Measurements from ENCODE around the gene WDR5B. TPM values are rescaled to one million over a fixed set of nuclear protein-coding genes. Genes with fewer than 3 reads are reported as not detected.
"Not testable (repeated sequence)": the region's sequence is repeated elsewhere in the genome, so short reads cannot be mapped to it uniquely, and the experiment has no call there.

Gene WDR5B
- 10 to 100 TPM in 1 of 4 donors, 1 to 10 TPM in 3; 7.8 to 11.7 (median 9.5) TPM for polyA plus RNA-seq (ENCODE audit: insufficient read length in 4 of 4)

DNA sequence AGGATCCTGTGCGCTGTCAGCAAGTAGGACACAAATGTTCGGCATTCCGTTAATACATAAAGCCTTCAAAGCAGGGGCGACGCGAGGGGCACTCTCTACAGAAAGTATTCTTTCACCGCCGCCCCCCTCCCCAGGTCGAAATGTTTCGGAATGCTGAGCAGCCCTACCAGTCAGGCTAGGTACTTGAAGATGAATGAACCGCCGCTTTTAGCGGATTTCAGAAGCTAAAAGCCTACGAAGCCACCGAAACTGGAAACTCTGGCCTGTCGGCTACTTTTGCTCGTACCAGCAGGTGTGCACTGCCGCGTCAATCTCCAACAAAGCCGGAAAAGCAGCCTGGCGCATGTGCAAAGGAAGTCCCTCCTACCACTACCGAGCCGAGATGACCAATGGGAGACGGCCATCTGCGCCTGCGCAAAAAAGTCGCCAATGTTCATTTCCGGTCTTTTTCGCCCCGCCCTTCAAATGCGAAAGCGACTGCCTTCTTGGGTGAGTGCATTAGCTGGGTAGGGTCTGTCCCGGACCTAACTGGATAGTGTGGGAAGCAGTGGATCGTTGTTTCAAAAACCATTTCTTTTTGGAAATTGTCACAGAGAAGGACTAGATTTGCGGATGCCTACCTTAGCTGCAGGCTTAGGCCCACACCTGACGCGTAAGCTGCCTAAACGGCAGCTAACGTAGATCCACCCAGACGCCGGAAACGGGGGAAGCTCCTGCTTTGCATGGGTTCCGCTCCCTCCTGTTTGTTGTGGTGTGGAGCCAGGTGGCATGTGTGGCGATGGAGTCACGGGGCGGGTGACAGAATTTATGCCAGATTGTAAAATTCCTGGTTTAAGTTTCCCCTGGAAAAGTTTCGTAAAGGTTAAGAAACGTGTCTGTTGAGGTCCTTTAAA is at the start of gene WDR5B:
TSS of gene WDR5B (minus strand) at position 301 of the 893 bp plus-strand sequence. CDS start 534 bp downstream, outside the sequence.
- peak; percentile 97 to 99 (median 98) for DNase-seq (ENCODE audit: low read depth in 4 of 4, low spot score in 3 of 4)

DNA sequence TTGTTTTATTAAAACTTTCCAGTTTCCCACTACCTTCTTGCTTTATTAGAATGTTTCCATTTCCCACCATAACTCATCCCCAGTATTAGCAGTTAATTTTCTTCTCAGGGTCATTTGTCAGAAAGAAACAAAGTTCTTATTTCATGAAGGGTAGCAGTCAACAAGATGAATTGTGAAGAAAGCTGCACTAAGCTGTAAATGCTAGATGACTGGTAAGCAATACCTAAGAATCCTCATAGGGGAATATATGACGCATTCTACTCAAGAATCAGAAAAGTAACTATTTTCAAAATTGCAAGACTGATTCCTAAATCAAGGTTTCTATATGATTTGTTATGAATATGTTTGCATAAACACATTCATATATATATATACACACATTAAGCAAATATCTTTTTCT is 48.8 kb upstream of the WDR5B start:
- DNase-seq (ENCODE audit: low read depth in 4 of 4, low spot score in 3 of 4) = no peak

DNA sequence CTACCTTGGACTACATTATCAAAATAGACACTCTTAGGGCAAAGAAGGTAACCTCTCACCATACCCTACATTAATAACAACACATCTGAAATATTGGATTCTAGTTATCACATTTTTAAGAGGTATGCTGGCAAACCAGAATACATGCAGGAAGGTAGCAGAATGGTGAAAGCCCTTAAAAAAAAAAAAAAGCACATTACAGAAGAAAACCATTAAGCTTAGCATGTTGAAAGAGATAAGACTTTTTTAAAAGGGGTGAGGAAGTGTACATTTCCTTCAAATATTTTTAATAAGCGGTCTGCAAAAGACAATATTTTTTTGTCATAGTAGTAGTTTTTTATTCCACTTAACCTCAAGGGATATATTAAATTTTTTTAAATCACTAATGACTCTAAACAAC is 46.5 kb upstream of the WDR5B start:
- DNase-seq (ENCODE audit: low read depth in 4 of 4, low spot score in 3 of 4) = no peak

DNA sequence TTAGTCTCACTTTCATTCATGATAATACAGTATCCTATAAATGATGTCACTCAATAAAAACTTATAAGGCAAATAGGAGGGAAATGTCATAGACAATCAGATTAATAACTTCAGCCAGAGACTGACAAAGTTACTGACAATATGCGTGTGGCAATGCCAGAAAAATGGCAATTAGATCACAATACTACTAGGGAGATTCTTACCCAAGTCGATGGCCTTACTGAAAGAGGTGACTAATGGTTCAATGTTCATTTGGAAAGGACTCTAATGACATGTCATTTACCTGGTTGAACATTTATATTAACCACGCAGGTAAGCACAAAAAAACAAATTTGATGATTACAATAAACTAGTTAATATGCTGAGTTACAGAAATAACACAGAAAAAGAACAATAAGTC is 45.9 kb upstream of the WDR5B start:
- no peak for DNase-seq (ENCODE audit: low read depth in 4 of 4, low spot score in 3 of 4)

DNA sequence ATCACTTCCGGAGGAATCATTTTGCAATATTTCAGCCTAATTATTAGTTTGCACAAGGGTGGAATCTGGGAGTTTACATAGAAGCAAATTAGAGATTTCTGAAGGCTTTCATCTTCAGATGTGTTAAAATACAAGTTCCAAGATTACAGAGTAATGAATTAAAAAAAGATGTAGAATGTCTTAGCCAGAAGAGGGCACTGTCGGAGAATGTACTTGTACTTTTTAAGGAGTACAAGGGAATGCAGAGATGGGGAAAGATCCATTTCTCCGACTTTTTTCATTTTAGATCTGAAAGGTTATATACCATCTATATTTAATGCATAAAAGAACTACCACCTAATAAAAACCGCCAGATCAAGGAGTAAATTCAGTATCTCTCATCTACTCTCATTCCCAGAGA is 43.1 kb upstream of the WDR5B start:
- peak in 2 of 4 donors; percentile 4 to 5 for DNase-seq (ENCODE audit: low read depth in 4 of 4, low spot score in 3 of 4)

DNA sequence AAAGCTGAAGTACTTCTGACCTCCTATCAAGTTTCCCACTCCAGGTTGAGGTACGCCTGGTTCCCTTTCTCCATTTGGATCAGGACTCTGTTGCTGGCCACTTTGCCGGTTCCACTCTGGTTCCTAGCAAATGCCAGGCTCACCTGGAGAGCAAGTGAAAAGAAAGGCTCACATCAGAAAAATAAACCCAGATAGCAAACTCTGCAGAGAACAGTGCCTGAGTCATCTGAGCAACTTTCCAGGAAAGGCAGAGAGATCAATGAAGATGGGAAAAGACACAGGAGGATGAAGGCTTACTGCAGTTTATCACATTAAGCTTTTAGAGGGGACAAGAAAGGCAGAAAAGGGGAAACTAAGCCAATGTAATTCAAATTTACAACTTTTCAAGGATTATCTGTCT is 41.8 kb upstream of the WDR5B start:
- no peak for DNase-seq (ENCODE audit: low read depth in 4 of 4, low spot score in 3 of 4)

DNA sequence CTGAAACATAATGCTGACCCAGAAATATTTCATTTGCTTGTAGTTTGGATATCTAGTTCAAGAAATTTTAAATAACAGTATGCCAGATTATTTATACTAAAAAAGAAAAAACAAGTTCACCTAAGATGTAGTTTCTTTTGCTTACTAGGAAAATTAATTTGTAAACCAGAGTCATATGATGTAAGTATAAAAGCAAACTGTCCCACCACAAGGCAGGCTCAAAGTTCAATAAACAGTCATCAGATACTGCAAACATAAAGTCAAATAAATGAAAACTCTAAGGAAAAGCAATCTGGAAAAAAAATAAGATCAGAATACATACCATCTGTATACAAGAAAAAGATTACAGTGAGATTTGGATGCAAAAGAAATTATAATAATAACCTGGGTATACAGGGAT is 40.2 kb upstream of the WDR5B start:
- DNase-seq (ENCODE audit: low read depth in 4 of 4, low spot score in 3 of 4) = no peak

DNA sequence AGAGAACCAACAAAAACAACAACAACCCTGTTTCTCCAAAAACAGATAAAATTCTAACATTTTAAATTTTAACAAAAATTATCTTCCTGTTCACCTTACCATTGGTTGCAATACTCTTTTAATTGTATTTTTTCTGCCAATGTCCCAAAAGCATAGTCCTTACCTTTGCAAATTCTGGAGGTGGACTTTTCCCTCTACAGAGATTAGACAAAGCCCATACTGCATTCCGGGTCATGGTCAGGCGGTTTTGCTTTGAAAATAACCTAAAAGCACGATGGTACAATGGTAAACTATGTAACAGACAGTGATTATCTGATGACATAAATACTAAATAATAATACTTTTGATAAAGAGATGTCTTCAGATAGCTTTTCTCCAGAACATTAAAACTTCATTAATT is 35.5 kb upstream of the WDR5B start:
- no peak for DNase-seq (ENCODE audit: low read depth in 4 of 4, low spot score in 3 of 4)

DNA sequence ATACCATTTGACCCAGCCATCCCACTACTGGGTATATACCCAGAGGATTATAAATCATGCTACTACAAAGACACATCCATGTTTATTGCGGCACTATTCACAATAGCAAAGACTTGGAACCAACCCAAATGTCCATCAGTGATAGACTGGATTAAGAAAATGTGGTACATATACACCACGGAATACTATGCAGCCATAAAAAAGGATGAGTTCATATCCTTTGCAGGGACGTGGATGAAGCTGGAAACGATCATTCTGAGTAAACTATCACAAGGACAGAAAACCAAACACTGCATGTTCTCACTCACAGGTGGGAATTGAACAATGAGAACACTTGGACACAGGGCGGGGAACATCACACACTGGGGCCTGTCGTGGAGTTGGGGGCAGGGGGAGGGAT is 32.4 kb upstream of the WDR5B start:
- not testable (repeated sequence) for DNase-seq (ENCODE audit: low read depth in 4 of 4, low spot score in 3 of 4)

DNA sequence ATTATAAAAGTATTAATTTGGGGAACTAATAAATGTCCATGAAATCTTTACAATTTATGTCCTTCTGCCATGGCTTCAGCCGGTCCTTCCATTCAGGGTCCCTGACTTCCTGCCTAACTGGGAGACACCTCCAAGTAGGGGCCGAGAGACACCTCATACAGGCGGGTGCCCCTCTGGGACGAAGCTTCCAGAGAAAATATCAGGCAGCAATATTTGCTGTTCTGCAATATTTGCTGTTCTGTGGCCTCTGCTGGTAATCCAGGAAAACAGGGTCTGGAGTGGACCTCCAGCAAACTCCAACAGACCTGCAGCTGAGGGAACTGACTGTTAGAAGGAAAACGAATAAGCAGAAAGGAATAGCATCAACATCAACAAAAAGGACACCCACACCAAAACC is 28.6 kb upstream of the WDR5B start:
- DNase-seq (ENCODE audit: low read depth in 4 of 4, low spot score in 3 of 4) = not testable (repeated sequence)

DNA sequence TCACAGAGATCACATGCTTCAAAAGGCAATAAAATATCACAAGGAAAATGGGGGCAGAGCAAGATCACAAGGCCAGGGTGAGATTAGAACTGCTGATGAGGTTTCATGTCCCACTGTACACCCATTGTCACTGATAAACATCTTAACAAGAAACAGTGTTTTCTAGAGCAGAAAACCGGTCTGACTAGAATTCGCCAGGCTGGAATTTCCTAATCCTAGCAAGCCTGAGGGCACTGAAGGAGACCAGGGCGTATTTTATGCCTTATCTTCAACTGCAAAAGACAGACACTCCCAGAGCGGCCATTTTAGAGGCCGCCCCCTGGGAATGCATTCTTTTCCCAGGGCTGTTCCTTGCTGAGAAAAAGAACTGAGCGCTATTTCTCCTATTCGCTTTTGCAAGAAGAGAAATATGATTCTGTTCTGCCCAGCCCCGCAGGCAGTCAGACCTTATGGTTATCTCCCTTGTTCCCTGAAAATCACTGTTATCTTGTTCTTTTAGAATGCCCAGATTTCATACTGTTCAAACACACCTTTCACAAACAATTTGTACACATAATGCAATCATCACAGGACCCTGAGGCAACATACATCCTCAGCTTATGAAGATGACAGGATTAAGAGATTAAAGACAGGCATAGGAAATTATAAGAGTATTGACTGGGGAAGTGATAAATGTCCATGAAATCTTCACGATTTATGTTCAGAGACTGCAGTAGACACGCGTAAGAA is 28.1 kb upstream of the WDR5B start:
- DNase-seq (ENCODE audit: low read depth in 4 of 4, low spot score in 3 of 4) = not testable (repeated sequence)

DNA sequence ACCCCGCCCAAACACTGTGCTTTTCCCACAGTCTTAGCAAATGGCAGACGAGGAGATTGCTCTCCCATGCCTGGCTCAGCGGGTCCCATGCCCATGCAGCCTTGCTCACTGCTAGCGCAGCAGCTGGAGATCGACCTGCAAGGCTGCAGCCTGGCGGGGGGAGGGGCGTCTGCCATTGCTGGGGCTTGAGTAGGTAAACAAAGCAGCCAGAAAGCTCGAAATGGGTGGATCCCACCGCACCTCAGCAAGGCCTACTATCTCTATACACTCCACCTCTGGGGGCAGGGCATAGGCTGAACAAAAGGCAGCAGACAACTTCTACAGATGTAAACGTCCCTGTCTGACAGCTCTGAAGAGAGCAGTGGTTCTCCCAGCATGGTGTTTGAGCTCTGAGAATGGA is 27.2 kb upstream of the WDR5B start:
- no peak for DNase-seq (ENCODE audit: low read depth in 4 of 4, low spot score in 3 of 4)

DNA sequence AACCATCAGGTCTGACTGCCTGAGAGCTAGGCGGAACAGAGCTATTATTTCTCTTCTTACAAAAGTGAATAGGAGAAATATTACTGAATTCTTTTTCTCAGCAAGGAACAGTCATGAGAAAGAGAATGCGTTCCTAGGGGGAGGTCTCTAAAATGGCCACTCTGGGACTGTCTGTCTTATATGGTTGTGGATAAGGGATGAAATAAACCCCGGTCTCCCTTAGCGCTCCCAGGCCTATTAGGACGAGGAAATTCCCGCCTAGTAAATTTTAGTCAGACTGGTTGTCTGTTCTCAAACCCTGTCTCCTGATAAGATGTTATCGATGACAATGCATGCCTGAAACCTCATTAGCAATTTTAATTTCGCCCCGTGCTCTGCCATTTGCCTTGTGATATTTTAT is 20.1 kb upstream of the WDR5B start:
- DNase-seq (ENCODE audit: low read depth in 4 of 4, low spot score in 3 of 4) = no peak

DNA sequence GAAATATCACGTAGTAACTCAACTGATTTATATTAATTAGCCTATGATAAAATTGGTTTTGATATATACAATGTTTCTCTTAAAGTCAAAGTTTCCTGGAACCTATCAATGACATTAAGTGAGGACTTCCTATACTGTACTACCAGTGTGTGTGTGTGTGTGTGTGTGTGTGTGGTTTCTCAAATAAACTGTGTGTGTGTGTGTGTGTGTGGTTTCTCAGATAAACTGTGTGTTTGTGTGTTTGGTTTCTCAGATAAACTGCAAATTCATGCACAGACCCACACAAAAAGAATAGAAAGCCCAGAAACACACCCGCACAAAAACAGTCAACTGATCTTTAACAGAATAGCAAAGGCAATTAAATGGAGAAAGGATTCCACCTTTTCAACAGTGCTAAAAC is 14.5 kb upstream of the WDR5B start:
- no peak for DNase-seq (ENCODE audit: low read depth in 4 of 4, low spot score in 3 of 4)

DNA sequence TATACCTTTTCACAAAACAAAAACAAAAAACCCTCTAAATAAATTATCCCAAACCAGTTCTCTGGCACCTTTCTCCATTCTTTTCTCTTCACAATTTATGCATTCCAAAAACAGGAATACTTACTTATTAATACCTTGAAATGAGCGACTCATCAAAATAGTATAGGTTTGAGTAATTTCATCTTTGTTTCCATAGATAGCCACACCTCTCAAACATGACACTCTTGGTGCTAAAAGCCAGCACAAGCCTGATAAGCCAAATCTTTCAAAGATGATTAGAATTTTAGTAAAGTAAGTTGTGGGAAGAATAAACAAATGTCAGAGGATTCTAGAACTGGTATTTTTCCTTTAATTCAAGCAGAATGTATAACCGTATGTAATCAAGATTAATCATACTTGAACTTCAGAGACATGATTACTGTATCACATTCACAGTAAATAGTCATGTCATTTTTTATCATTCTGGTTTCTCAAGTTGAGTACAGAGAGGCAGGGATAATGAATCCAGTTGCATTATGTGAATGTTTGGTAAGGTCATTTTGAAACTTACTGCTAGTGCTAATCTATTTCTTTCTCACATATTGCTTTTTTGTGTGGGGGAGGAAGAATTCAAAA is 12.1 kb upstream of the WDR5B start:
- no peak for DNase-seq (ENCODE audit: low read depth in 4 of 4, low spot score in 3 of 4)

DNA sequence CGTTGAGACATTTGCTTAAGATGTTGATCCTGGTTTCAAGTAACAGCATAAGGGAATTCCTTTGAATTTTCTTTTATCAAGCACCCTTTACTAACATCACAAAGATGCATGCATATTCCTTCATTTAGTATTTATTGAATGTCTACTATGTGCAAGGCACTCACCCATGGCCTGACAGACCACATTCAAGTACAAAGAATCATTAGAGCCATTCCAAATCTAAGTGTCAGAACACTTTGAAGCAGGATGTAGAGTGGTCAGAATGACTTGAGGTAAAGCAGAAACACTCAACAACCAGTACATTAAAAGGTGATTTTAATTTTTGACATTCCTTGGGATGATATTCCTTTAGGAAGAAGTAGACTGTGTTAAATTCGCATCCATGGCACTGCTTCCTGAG is 6.0 kb upstream of the WDR5B start:
- no peak for DNase-seq (ENCODE audit: low read depth in 4 of 4, low spot score in 3 of 4)

DNA sequence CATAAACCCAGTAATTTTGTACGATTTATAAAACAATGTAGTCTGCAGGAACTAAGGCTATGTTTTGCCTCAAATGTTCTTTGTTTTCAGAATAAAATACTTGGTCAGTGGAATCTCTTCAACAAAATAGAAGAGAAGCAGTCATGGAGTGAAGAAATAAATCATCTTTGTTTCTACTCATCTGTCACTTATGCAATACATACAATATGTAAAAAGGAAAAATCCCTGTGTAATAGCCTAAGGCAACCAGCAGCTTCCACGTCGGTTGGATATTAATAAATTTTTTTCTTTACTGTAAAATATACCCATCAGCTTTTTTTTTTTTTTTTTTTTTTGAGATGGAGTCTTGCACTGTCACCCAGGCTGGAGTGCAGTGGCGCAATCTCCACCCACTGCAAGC is 5.2 kb upstream of the WDR5B start:
- no peak for DNase-seq (ENCODE audit: low read depth in 4 of 4, low spot score in 3 of 4)

DNA sequence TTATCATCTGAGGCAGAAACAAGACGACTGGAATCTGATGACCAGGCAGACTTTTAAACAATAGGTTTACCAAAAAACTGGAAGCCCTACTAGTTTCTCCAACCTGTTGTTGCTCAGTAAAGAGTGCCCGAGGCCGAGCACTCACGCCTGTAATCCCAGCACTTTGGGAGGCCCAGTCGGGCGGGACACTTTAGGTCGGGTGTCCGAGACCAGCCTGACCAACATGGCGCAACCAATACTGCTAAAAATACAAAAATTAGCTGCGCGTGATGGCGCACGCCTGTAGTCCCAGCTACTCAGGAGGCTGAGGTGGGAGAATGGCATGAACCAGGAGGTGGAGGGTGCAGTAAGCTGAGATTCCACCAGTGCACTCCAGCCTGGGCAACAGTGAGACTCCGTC is 1.1 kb upstream of the WDR5B start:
- no peak for DNase-seq (ENCODE audit: low read depth in 4 of 4, low spot score in 3 of 4)

DNA sequence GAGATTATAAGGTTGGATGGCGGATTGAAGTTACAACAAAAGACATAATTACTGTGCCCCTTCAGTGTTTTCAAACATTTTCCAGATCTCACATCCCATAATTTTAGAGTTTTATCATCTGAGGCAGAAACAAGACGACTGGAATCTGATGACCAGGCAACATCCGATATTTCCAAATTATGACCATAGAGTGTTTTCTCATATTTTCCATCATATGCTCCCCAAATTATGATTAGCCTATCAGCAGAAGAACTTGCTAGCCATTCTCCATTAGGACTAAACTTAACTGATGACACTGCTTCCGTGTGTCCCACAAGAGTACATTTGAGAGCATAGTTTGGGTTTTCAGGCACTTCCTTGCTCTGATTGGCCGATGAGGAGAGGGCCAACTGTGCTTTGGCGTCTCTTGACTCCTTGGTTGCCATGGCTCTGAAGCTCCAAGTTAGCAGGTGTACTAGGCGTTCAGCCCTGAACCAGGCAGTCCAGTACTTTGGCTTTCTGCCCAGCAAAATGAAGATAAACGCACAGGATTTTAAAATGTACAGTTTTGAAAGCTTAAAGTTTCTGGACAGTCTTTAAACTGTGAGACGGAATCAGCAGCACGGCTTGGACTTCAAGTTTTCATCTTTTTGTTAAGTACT is 638 bp downstream of the WDR5B start:
- peak in 1 of 4 donors; percentile 27 for DNase-seq (ENCODE audit: low read depth in 4 of 4, low spot score in 3 of 4)

DNA sequence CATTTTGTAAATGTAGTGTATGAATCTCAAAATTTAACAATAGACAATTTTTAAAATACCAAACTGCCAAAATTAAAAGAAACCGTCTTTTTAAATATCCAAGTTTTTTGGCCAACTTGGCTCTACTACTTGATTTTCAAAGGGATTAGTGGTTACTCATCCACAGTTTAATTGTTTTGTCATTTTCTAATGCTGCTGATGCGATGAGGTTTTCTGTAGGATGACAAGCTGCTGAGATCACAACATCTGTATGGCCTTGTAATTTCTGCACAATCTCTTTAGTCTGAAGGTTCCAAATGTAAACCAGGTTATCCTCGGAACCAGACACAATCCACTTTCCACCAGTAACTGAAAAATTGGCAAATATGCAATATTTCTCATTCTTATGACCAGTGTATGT is 1.5 kb downstream of the WDR5B start:
- no peak for DNase-seq (ENCODE audit: low read depth in 4 of 4, low spot score in 3 of 4)

DNA sequence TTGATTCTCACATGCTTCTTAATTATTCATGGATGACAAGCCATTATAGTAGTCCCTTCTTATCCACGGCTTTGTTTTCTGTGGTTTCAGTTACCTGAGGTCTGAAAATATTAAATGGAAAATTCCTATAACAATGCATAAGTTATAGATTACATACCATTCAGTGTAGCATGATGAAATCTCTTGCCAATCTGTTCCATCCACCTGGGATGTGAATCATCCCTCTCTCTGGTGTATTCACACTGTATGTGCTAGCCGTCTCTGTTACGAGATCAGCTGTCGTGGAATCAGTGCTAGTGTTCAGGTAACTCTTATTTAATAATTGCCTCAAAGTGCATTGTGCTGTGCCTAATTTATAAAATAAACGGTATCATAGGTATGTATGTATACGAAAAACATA is 5.2 kb downstream of the WDR5B start:
- DNase-seq (ENCODE audit: low read depth in 4 of 4, low spot score in 3 of 4) = no peak

Data from left renal pelvis (tissue), 4 donors.